A549 (cell line): ENCODE results near the gene POLA1. TPM values are rescaled to one million over a fixed set of nuclear protein-coding genes. Genes with fewer than 3 reads are reported as not detected.

ENCODE experiments used
- ATAC-seq, 2 experiments: fragments of 200-7000 bp in 1 of 2; fragments of >200 bp in 1 of 2; cut with Nextera tagmentation in 1 of 2; cut with Tn5 transposase in 1 of 2; 3 replicates each; pipeline versions ENCODE4 v1.8.0 to v1.9.1; 2018 to 2020; ENCODE audit warnings: mild to moderate bottlenecking in 1 of 2, moderate library complexity in 1 of 2
- CTCF ChIA-PET: fragments of 300-600 bp; sonication (Branson Sonifier 250); formaldehyde crosslinking; extraction: SDS; loops from one replicate; lab custom pipeline; 2021; ENCODE audit warnings: antibody characterized with exemption, inconsistent platforms; lab: Yijun Ruan, JAX
- POLR2A ChIA-PET: fragments of 350-600 bp; formaldehyde crosslinking; extraction: SDS; loops from one replicate; lab custom pipeline; 2021; ENCODE audit warnings: antibody characterized with exemption, inconsistent platforms; lab: Yijun Ruan, JAX
- DNase-seq, 2 experiments: peaks; one replicate each; pipeline versions ENCODE4 v3.0.0 to v3.0.0-alpha.2; 2011 to 2016; ENCODE audit warnings: low read depth in 1 of 2, low spot score in 1 of 2
- FAIRE-seq: peaks from 2 replicates; lab custom pipeline; 2011; peaks lifted over from hg19 to GRCh38; lab: Jason Lieb, UNC
- H3K27ac ChIP-seq, 2 experiments: fragments of >200 bp; sonication (Bioruptor Twin); formaldehyde crosslinking; 3 replicates each; pipeline ENCODE4 v1.5.1; 2016 to 2017
- H3K4me1 ChIP-seq: fragments of >200 bp; sonication (Bioruptor Twin); formaldehyde crosslinking; 3 replicates; pipeline ENCODE4 v1.6.1; 2016
- H3K4me2 ChIP-seq: fragments of >200 bp; sonication (Bioruptor Twin); formaldehyde crosslinking; 3 replicates; pipeline ENCODE4 v1.6.1; 2016
- H3K4me3 ChIP-seq: fragments of >200 bp; sonication (Bioruptor Twin); formaldehyde crosslinking; 3 replicates; pipeline ENCODE4 v1.5.1; 2016
- H3K9me3 ChIP-seq: fragments of >200 bp; sonication (Bioruptor Twin); formaldehyde crosslinking; 3 replicates; pipeline ENCODE4 v1.6.1; 2016
- FOSL2 ChIP-seq, 2 experiments: fragments of 450-650 bp in 1 of 2; fragments of >200 bp in 1 of 2; sonication (Bioruptor Twin) in 1 of 2; formaldehyde crosslinking; IDR thresholded peaks; 2 replicates each; pipeline versions ENCODE4 v1.5.0 to v1.6.1; 2016 to 2020; ENCODE audit warnings: mild to moderate bottlenecking in 1 of 2, moderate library complexity in 1 of 2
- FOXS1 ChIP-seq: fragments of 250-450 bp; sonication (Bioruptor Pico); IDR thresholded peaks from 2 replicates; pipeline ENCODE4 v1.5.0; 2020; ENCODE audit warnings: mild to moderate bottlenecking, moderate library complexity
- GATA3 ChIP-seq: IDR thresholded peaks from 2 replicates; pipeline ENCODE4 v1.6.1; 2012; ENCODE audit warnings: borderline replicate concordance
- HEYL ChIP-seq: fragments of 250-450 bp; sonication (Bioruptor Pico); IDR thresholded peaks from 2 replicates; pipeline ENCODE4 v1.8.0; 2021; ENCODE audit warnings: mild to moderate bottlenecking, moderate library complexity
- HOXB13 ChIP-seq: fragments of 250-450 bp; sonication (Bioruptor Pico); IDR thresholded peaks from 2 replicates; pipeline ENCODE4 v1.5.0; 2020; ENCODE audit warnings: low read depth, mild to moderate bottlenecking, moderate library complexity
- KDM1A ChIP-seq: fragments of 200-600 bp; sonication (generic); IDR thresholded peaks from 2 replicates; pipeline ENCODE4 v1.6.1; 2016; ENCODE audit warnings: low read depth, mild to moderate bottlenecking
- KDM5A ChIP-seq: fragments of 200-600 bp; sonication (generic); IDR thresholded peaks from 2 replicates; pipeline ENCODE4 v1.6.1; 2016; ENCODE audit warnings: antibody characterized with exemption, mild to moderate bottlenecking
- POLR2AphosphoS2 ChIP-seq: conservative IDR thresholded peaks from 2 replicates; pipeline ENCODE4 v1.6.1; 2012; ENCODE audit warnings: low read length, improper control_type of control experiment, inconsistent platforms
- RAD21 ChIP-seq, 2 experiments: fragments of >200 bp in 1 of 2; sonication (Bioruptor Twin) in 1 of 2; formaldehyde crosslinking in 1 of 2; IDR thresholded peaks in 1 of 2; conservative IDR thresholded peaks in 1 of 2; 2 replicates in 1 of 2; 3 replicates in 1 of 2; pipeline ENCODE4 v1.6.1; 2012 to 2018; ENCODE audit warnings: inconsistent platforms in 1 of 2
- WGBS: methylation state at CpG from one replicate; pipeline ENCODE4 v1.1.6; 2017; ENCODE audit errors: missing lambda C conversion rate; 5-methylcytosine and 5-hydroxymethylcytosine counted together
- polyA plus RNA-seq, 4 experiments: library from polyadenylated mRNA; depleted of rRNA in 3 of 4; stranded (reverse); fragments of >200 nt; fragmentation: RNase III in 1 of 4; extraction: RNeasy Plus Mini Kit Qiagen cat#74134 plus additional on column Dnase treatment in 1 of 4; gene quantifications; 2 replicates in 3 of 4; 3 replicates in 1 of 4; pipeline ENCODE4 v1.2.3, GENCODE V29; 2011 to 2017
- TF ChIP-seq, protein P1 (sequence below): fragments of >200 bp; sonication (Bioruptor Twin); formaldehyde crosslinking; IDR thresholded peaks from 3 replicates; pipeline ENCODE4 v1.5.1; 2016
- TF ChIP-seq, protein P2 (sequence below): IDR thresholded peaks from 2 replicates; pipeline ENCODE4 v1.6.1; 2012
- TF ChIP-seq, protein P3 (sequence below): fragments of 250-450 bp; sonication (Bioruptor Pico); IDR thresholded peaks from 2 replicates; pipeline ENCODE4 v1.5.0; 2021; ENCODE audit warnings: mild to moderate bottlenecking, moderate library complexity, borderline replicate concordance

POLA1 gene
- polyA plus RNA-seq, 2 of the 4 experiments (the other 2 are of a cell fraction) = 8.8 to 17.5 TPM

DNA sequence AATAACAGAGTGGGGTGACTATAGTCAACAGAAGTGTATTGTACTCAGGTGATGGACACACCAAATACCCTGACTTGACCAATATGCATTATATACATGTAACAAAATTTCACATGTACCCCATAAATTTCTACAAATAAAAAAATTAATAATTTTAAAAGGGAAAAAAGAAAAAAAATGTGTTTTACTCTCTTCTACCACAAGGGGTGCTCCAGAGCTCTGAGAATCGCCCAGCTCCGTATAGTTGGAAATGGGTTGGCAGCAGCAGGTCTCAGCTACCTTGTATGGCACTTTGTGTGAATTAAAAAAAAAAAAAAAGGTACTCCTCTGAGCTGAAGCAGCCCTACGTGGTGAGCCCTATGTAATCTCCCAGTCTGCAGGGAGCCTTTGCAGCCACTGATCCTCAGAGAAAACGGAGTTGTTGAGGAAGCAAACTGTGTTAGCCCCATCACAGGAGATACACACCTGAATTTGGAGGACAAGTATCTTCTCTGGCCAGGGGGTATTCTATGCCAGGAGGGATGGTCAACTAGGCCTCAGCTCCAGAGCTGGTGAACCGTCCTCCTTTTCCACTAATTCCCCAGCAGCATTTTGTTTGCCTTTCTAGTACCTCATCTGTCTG, 17.2 kb upstream of the POLA1 start:
- Histone ChIP-seq H3K27ac (no peak overlapping the region), H3K9me3 (no peaks in the 10 kb centered on the region), H3K4me1 (no peaks in the 10 kb centered on the region), H3K4me2 (peak overlapping the region; percentile 37; the same call in 1 of the 3 replicates), H3K4me3 (no peak overlapping the region)
- DNase-seq (peak; percentile 18 to 22), FAIRE-seq (peak; percentile 73), ATAC-seq (peak in 1 of 2 experiments; percentile 75; a peak in 3 of 6 replicates)
- ChIA-PET CTCF (interaction anchor here (0.5 to 1.3 kb wide), 7 partner anchors 11 to 394 kb away, joined by 3 to 5 read pairs (median 4); no protein-coding TSS in a partner anchor), POLR2A (interaction anchor here (0.7 kb wide), 1 partner anchor 17 kb away, joined by 3 read pairs; no protein-coding TSS in a partner anchor)
- WGBS = 37% methylated on average over 5 of the region's 5 CpGs
- TF ChIP-seq HEYL (CRISPR knock-in tag) = no peak
- peak; percentile 10 to 22; a peak in 1 of 5 replicates for TF ChIP-seq RAD21 (conservative IDR thresholded peaks at IDR 0.05 in 1 of 2, IDR thresholded peaks at IDR 0.05 in 1 of 2)
- TF ChIP-seq, protein P1, sequence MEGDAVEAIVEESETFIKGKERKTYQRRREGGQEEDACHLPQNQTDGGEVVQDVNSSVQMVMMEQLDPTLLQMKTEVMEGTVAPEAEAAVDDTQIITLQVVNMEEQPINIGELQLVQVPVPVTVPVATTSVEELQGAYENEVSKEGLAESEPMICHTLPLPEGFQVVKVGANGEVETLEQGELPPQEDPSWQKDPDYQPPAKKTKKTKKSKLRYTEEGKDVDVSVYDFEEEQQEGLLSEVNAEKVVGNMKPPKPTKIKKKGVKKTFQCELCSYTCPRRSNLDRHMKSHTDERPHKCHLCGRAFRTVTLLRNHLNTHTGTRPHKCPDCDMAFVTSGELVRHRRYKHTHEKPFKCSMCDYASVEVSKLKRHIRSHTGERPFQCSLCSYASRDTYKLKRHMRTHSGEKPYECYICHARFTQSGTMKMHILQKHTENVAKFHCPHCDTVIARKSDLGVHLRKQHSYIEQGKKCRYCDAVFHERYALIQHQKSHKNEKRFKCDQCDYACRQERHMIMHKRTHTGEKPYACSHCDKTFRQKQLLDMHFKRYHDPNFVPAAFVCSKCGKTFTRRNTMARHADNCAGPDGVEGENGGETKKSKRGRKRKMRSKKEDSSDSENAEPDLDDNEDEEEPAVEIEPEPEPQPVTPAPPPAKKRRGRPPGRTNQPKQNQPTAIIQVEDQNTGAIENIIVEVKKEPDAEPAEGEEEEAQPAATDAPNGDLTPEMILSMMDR = peak; percentile 47

DNA sequence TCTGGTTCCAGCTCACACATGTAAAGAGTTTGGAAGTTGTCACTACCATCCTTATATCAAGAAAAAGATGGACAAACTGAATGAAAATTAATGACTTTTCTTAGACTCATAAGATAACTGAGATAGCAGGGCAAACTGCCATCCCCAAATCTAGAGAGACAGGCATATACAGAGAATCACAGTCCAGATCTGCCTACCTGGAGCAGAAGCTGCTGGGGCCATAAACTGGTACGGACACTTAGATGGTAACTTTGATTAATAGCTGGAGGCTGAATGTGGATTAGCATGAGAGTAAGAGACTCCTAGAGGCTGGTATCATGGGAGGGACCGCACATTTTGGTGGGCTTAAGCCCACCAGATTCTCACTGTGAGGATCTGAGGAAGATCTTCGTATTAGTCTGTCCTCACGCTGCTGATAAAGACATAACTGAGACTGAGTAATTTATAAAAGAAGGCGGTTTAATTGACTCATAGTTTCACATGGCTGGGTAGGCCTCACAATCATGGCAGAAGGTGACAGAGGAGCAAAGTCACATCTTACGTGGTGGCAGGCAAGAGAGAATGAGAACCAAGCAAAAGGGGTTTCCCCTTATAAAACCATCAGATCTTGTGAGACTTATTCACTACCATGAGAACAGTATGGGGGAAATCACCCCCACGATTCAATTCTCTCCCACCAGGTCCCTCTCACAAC, 10.8 kb upstream of the POLA1 start:
- Histone ChIP-seq H3K4me1 (no peaks in the 10 kb centered on the region), H3K9me3 (no peaks in the 10 kb centered on the region), H3K4me3 (no peak overlapping the region), H3K27ac (no peak overlapping the region), H3K4me2 (no peak overlapping the region)
- WGBS = 68% methylated on average over 7 of the region's 7 CpGs
- ATAC-seq (no peak), DNase-seq (no peak), FAIRE-seq (no peak)
- ChIA-PET POLR2A (no interaction called here), CTCF (interaction anchor here (1.0 kb wide), 1 partner anchor 461 kb away, joined by 3 read pairs; no protein-coding TSS in a partner anchor)
- TF ChIP-seq, protein P2, sequence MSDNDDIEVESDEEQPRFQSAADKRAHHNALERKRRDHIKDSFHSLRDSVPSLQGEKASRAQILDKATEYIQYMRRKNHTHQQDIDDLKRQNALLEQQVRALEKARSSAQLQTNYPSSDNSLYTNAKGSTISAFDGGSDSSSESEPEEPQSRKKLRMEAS = no peak
- TF ChIP-seq, protein P3, sequence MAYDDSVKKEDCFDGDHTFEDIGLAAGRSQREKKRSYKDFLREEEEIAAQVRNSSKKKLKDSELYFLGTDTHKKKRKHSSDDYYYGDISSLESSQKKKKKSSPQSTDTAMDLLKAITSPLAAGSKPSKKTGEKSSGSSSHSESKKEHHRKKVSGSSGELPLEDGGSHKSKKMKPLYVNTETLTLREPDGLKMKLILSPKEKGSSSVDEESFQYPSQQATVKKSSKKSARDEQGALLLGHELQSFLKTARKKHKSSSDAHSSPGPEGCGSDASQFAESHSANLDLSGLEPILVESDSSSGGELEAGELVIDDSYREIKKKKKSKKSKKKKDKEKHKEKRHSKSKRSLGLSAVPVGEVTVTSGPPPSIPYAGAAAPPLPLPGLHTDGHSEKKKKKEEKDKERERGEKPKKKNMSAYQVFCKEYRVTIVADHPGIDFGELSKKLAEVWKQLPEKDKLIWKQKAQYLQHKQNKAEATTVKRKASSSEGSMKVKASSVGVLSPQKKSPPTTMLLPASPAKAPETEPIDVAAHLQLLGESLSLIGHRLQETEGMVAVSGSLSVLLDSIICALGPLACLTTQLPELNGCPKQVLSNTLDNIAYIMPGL = no peak
- TF ChIP-seq KDM1A (no peak), FOSL2 (IDR thresholded peaks at IDR 0.05) (no peak), FOSL2 (CRISPR knock-in tag; IDR thresholded peaks at IDR 0.05) (no peak), FOXS1 (CRISPR knock-in tag) (no peak)

DNA sequence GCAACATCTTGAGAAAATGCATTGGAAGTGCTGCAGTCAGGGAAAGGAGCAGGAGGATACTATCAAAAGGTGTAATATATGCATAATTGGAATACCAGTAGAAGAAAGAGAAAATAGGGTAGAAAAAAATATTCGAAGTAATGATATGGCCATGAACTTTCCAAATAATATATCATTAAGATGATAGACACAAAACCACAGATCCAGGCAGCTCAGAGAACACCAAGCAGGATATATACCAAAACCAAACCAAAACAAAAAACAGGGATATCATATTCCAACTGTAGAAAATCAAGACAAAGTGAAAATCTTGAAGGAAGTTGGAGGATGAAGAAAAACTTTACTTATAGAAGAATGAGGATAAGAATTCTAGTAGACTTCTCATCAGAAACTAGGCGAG, 9.7 kb upstream of the POLA1 start:
- Histone ChIP-seq H3K4me3 (no peak overlapping the region), H3K27ac (no peak overlapping the region), H3K4me2 (no peak overlapping the region), H3K4me1 (no peaks in the 10 kb centered on the region), H3K9me3 (no peaks in the 10 kb centered on the region)
- ChIA-PET CTCF (no interaction called here), POLR2A (no interaction called here)
- WGBS = 29% methylated on average over 2 of the region's 2 CpGs
- ATAC-seq = no peak
- no peak for TF ChIP-seq GATA3
- DNase-seq = no peak
- no peak for FAIRE-seq

DNA sequence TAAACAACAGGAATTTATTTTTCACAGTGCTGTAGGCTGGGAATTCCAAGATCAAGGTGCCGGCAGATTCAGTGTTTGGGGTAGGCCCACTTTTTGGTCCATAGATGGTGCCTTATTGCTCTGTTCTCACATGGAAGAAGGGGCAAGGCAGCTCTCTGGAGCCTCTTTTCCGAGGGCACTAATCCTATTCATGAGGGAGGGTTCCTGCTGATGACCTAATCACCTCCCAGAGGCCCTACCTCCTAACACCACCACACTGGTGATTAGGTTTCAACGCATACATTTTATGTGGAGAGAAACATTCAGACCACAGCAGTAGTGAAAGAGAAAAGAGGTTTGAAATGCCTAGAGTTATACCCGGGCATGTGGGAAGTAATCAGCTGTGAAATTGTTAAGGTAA, 1.4 kb upstream of the POLA1 start:
- ATAC-seq = no peak
- no peak overlapping the region; a peak in 1 of 6 replicates for H3K27ac ChIP-seq
- 0 out of 3 replicates have a peak, but pooled peaks cover 5% of the 10 kb centered on the region for H3K4me1 ChIP-seq
- no peak for DNase-seq
- no peak overlapping the region for H3K4me2 ChIP-seq
- TF ChIP-seq HOXB13 (CRISPR knock-in tag) (no peak), POLR2AphosphoS2 (no peak), KDM5A (no peak), KDM1A (no peak), HEYL (CRISPR knock-in tag) (no peak)
- H3K9me3 ChIP-seq = no peaks in the 10 kb centered on the region
- CTCF ChIA-PET = interaction anchor here (0.8 kb wide), 1 partner anchor 284 kb away, joined by 3 read pairs; no protein-coding TSS in a partner anchor
- no peak overlapping the region for H3K4me3 ChIP-seq
- POLR2A ChIA-PET = no interaction called here
- FAIRE-seq = no peak
- WGBS = 92% methylated on average over 4 of the region's 4 CpGs
